ENCODE data around the gene NMNAT2. TPM values are rescaled to one million over a fixed set of nuclear protein-coding genes. Genes with fewer than 3 reads are reported as not detected.

The NMNAT2 gene
- total and polyA plus RNA-seq, 12 donors: 0.23 to 5.8 (median 2.1) TPM

DNA sequence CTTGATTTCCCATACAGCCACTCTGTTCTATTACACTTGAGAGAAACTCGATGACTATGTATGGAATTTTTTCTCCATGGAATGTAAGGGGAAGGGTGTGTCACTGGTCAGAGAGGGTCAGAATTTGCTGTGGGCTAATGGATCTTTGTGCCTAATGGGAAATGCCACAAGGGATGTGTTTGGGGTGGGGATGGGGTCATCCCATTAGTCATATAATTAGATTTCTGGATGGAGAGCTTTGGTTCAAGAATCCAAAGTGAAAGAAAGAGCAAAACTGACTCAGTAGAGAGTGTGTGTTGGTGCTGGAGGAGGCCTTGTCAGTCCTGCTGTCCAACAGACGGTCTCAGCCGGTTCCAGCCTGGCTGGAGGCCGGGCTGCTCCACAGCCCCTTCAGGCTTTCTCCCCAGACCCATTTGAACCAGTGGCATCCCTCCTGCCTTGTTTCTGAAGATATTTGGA, 145.8 kb downstream of the NMNAT2 start:
- H3K4me1 ChIP-seq: peaks cover 0 to 46% (median 22%) of the 10 kb centered on the region in 9 donors
- ATAC-seq (peak in 1 of 8 donors; percentile 9), DNase-seq (no peak)
- H3K27me3 ChIP-seq: no peaks in the 10 kb centered on the region
- no peaks in the 10 kb centered on the region for H3K36me3 ChIP-seq
- 71 to 76% methylated on average over 4 of the region's 4 CpGs for WGBS, 2 donors
- TF ChIP-seq, protein P1, sequence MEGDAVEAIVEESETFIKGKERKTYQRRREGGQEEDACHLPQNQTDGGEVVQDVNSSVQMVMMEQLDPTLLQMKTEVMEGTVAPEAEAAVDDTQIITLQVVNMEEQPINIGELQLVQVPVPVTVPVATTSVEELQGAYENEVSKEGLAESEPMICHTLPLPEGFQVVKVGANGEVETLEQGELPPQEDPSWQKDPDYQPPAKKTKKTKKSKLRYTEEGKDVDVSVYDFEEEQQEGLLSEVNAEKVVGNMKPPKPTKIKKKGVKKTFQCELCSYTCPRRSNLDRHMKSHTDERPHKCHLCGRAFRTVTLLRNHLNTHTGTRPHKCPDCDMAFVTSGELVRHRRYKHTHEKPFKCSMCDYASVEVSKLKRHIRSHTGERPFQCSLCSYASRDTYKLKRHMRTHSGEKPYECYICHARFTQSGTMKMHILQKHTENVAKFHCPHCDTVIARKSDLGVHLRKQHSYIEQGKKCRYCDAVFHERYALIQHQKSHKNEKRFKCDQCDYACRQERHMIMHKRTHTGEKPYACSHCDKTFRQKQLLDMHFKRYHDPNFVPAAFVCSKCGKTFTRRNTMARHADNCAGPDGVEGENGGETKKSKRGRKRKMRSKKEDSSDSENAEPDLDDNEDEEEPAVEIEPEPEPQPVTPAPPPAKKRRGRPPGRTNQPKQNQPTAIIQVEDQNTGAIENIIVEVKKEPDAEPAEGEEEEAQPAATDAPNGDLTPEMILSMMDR (IDR thresholded peaks at IDR 0.05): no peak
- peak overlapping the region in 8 of 10 donors; percentile 6 to 74 (median 40) for H3K27ac ChIP-seq
- no peak overlapping the region for H3K4me3 ChIP-seq
- H3K9me3 ChIP-seq: no peaks in the 10 kb centered on the region
- intact Hi-C loops (cut with DNase I): no loop called here

DNA sequence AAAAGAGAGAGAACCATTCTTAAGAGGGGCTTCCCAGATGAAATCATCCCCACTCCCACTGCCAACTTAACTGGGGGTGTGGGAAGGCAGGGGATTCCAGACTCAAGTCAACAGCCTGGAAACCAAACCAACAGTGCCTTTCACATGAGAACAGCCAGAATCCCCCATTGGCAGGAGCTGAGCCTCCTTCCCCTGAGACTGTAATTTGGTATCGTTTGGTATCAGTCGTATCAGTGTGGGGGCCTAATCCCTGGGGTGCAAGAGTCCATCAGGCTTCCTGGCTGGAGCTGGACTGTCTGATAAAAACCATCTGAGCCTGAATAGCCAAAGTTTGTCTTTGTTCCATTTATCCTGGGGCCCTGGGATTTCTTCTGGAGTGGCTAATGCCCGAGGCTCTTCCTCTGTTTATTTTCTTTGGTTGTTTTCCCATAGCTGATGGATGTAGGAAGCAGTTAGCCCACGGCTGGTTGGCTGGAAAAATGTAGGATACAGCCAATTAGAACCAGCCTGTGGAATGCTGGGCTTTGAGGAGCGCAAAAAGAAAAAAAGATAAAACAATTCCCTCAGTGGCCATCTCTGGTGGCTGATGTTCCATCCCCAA, 147.5 kb downstream of the NMNAT2 start:
- Histone ChIP-seq H3K9me3 (no peaks in the 10 kb centered on the region), H3K27ac (peak overlapping the region in 7 of 10 donors; percentile 23 to 74 (median 51))
- peak in 1 of 2 donors; percentile 44 for DNase-seq

DNA sequence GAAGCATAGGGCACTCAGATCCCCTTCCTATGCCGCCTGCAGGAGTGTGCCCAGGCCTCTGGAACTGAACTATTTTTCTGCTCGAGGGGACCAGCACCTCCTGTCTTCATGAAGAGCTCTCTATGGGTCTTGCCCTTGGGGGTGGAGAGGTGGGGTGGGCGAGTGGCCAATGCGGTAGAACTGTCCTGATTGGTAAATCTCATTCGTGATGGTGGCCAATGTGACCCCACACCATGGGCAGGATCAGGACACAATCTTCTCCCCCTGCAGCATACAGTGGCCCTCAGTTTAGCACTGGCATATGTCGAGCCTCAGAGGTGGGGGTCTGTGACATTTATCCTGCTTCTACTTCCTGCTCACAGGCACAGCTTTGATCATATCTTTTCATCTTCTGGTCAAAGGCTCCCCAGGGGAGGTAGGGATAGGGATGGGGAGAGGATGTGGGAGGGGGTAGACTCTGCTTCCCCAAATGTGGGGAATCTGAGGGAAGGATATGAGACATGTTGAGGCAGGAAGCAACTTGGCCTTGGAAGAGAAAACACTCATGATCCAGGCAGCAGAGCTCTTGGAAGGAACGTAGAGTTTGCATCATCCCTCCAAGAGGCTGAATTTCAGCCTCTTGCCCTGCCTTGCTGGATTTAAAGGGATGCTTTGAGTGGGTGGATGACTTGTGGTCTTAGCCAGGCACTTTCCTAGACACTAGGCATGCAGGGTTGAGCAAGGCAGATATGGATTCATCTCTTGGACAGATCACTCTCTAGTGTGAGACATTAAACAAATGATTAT, 150.3 kb downstream of the NMNAT2 start:
- WGBS, 2 donors: 65 to 76% methylated on average over 7 of the region's 7 CpGs
- Histone ChIP-seq H3K27ac (peak overlapping the region in 6 of 10 donors; percentile 34 to 74 (median 46)), H3K27me3 (no peaks in the 10 kb centered on the region), H3K36me3 (no peaks in the 10 kb centered on the region), H3K4me1 (peaks cover 0 to 45% (median 22%) of the 10 kb centered on the region in 9 donors), H3K4me3 (no peak overlapping the region), H3K9me3 (no peaks in the 10 kb centered on the region)
- DNase-seq (no peak), ATAC-seq (peak in 7 of 8 donors; percentile 24 to 86 (median 48))
- intact Hi-C loops (cut with DNase I): loop anchor here in 1 of 10 donors (2.0 kb wide), 1 partner anchor 21 kb away; no protein-coding TSS in a partner anchor
- TF ChIP-seq, protein P1 (IDR thresholded peaks at IDR 0.05): no peak

More for the DNA sequence above, 147.5 kb downstream of the NMNAT2 start:
- intact Hi-C loops (cut with DNase I): no loop called here
- Histone ChIP-seq H3K4me3 (no peak overlapping the region), H3K4me1 (peaks cover 0 to 47% (median 22%) of the 10 kb centered on the region in 9 donors), H3K36me3 (no peaks in the 10 kb centered on the region), H3K27me3 (no peaks in the 10 kb centered on the region)
- ATAC-seq: peak; percentile 34 to 86 (median 68)
- 37 to 53% methylated on average over 5 of the region's 5 CpGs for WGBS, 2 donors
- TF ChIP-seq, protein P1 (IDR thresholded peaks at IDR 0.05): no peak

DNA sequence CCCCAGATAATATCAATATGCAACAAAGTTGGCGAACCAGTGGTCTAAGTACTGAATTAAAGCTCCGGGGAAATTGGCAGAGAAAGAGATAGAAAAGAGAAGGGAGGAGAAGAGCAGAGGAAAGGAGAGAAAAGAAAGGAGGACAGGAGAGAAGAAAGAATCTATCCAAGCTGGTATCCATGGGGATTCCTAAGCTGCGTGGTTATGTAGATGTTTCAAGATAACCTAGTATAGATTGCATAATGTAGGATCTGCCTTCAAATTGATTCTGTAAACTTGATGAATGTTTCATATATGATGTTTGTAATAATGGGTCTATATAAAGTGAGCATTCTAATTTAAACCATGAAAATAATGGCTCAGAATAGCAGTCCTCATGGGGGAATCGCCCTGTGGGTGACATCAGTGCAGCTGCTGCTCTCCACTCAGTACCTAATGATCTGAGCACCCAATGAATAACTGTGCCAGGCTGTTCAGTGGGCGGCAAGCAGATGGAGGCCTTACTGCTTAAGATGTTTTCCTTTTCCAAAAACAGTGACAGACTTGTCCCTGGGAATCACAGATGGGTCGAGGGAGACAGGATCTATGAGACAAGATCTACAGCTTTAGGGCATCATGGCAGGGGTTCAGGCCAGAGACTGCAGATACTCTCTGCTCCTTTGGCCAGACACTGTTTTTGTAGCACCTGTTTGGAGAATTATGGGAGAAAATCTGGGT, 154.1 kb downstream of the NMNAT2 start:
- no peaks in the 10 kb centered on the region for H3K27me3 ChIP-seq
- H3K4me1 ChIP-seq: peaks cover 0 to 15% (median 8%) of the 10 kb centered on the region in 9 donors
- 74 to 75% methylated on average over 6 of the region's 6 CpGs for WGBS, 2 donors

More for the DNA sequence above, 154.1 kb downstream of the NMNAT2 start:
- Histone ChIP-seq H3K9me3 (no peaks in the 10 kb centered on the region), H3K4me3 (no peak overlapping the region), H3K27ac (no peak overlapping the region), H3K36me3 (no peaks in the 10 kb centered on the region)
- no peak for DNase-seq
- TF ChIP-seq, protein P1 (IDR thresholded peaks at IDR 0.05): no peak
- intact Hi-C loops (cut with DNase I): no loop called here
- ATAC-seq: no peak
